ENCODE data around the gene CCDC74B.

- TF ChIP-seq POLR2AphosphoS5 (IDR thresholded peaks at IDR 0.05; ENCODE audit: borderline replicate concordance, low read depth, low read length) (no peak), EZH2 (IDR thresholded peaks at IDR 0.05) (no peak)
Measured at GRCh38 chr2:130158631-130159030, 13.7 kb upstream of the CCDC74B start.
